Large intestine (tissue), 3 donors: ENCODE results near the gene RABGGTA. TPM values are rescaled to one million over a fixed set of nuclear protein-coding genes. Genes with fewer than 3 reads are reported as not detected.
"Not testable (repeated sequence)": the region's sequence is repeated elsewhere in the genome, so short reads cannot be mapped to it uniquely, and the experiment has no call there.

Source experiments
- DNase-seq, 2 donors: peaks; one replicate each; pipeline versions ENCODE4 v3.0.0 to v3.0.0-alpha.2; 2013
- H3K27ac ChIP-seq: one replicate; pipeline ENCODE4 v1.5.1; 2013; ENCODE audit warnings: low read length
- H3K27me3 ChIP-seq: 2 replicates; pipeline ENCODE4 v1.6.1; 2013; ENCODE audit warnings: low read length; ENCODE audit not compliant: control insufficient read depth, insufficient read depth
- H3K36me3 ChIP-seq: 2 replicates; pipeline ENCODE4 v1.6.1; 2013; ENCODE audit warnings: low read length; ENCODE audit not compliant: control insufficient read depth, insufficient read depth
- H3K4me1 ChIP-seq: one replicate; pipeline ENCODE4 v1.6.1; 2013; ENCODE audit warnings: low read length; ENCODE audit not compliant: control insufficient read depth, insufficient read depth
- H3K4me3 ChIP-seq: one replicate; pipeline ENCODE4 v1.5.1; 2013; ENCODE audit warnings: low read length
- H3K9me3 ChIP-seq: one replicate; pipeline ENCODE4 v1.6.1; 2013; ENCODE audit warnings: mild to moderate bottlenecking, low read depth, low read length, moderate library complexity; ENCODE audit not compliant: control insufficient read depth
- WGBS: methylation state at CpG from one replicate; pipeline ENCODE4 v1.1.5; 2013; ENCODE audit warnings: low lambda C conversion rate; ENCODE audit not compliant: insufficient coverage; 5-methylcytosine and 5-hydroxymethylcytosine counted together
- polyA plus RNA-seq: library from polyadenylated mRNA; unstranded; fragments of 120-200 nt; gene quantifications from one replicate; pipeline ENCODE4 v1.2.1, GENCODE V29; 2013

The RABGGTA gene
- polyA plus RNA-seq, 1 donor = 29.0 TPM

DNA sequence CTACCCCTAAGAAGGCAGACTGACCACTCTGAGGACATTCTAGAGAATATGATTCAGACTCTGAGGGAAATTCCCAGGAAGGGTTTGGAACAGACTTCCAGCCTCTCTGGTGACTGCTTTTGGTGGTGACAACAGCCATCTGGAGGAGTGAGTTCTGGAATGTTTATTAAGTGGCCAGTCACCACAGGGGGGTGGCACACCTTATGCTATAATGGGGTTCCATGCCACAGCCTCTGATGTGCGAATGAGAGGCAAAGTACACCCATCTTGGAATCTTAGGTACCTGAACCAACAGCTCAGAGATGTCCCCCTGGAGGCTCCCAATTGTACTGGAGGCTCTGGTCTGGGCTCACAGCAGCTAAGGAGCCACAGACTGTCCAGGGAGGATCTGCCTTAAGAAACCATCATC lies 19.5 kb downstream of the RABGGTA start:
- Histone ChIP-seq H3K4me3 (no peak overlapping the region), H3K27ac (no peak overlapping the region), H3K9me3 (no peaks in the 10 kb centered on the region), H3K36me3 (peaks cover 5% of the 10 kb centered on the region), H3K27me3 (no peaks in the 10 kb centered on the region), H3K4me1 (peaks cover 13% of the 10 kb centered on the region)
- WGBS = no CpG with 5 or more reads among the region's 1 CpG
- no peak for DNase-seq

DNA sequence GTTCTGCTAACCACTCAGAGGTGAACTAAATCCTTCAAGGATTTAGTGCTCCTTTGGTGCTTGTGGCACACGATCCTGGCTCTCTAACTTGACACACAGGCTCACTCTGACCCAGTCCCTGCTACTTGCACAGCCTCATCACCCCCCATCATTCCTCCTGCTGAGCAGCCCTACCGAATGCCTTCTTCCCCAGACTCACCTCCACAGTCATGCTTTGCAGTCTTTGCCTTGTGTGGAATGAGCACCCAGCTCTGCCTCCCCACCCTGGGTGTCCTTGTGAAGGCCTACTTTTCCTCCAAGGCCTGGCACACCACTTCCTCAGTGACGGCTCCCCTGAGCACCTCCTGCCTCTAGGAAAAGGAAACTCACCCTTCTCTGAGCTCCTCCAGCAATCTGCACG lies 21.0 kb downstream of the RABGGTA start:
- Histone ChIP-seq H3K27me3 (no peaks in the 10 kb centered on the region), H3K4me1 (peaks cover 17% of the 10 kb centered on the region), H3K36me3 (peaks cover 5% of the 10 kb centered on the region), H3K4me3 (no peak overlapping the region), H3K9me3 (no peaks in the 10 kb centered on the region), H3K27ac (no peak overlapping the region)
- WGBS = 55% methylated on average over 2 of the region's 4 CpGs
- DNase-seq = no peak

DNA sequence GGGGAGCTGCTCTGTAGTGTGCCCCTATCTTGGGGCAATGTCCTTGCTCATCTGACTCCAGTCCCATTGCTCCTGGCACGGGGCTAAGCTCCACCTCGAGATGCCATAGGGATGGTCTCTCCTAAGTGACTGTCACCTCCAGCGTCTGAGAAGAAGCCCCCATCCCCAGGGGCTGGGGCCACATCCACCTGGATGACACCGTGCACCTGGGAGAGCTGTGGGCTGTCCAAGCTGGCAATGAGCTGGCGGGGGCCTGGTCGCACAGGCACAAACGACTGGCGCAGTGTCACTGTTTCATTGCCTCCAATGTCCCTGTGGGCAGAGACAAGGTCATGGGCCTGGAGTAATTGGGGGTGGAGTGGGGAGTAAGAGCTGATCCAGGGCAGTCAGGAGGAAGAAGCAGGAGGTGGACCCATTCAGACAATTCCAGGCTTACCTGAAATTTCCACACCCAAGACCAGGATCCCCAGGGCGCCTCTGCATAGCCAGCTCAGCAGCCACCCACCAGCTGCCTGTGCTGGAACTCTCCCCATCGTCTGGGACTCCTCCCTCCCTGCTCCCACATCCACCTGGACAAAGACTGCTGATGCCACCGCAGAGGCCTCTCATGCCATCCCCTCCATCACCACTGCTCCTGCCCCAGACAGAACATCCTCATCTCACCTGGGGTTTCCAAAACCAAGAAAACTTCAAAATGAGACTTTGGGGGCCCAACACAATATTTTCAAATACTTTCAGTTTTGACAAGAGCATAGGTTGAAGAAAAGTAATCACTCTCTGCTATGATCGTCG lies 22.0 kb downstream of the RABGGTA start:
- Histone ChIP-seq H3K4me3 (no peak overlapping the region), H3K27ac (no peak overlapping the region), H3K27me3 (no peaks in the 10 kb centered on the region), H3K36me3 (peaks cover 2% of the 10 kb centered on the region), H3K9me3 (no peaks in the 10 kb centered on the region), H3K4me1 (peaks cover 17% of the 10 kb centered on the region)
- WGBS = 100% methylated on average over 2 of the region's 13 CpGs
- DNase-seq = no peak

DNA sequence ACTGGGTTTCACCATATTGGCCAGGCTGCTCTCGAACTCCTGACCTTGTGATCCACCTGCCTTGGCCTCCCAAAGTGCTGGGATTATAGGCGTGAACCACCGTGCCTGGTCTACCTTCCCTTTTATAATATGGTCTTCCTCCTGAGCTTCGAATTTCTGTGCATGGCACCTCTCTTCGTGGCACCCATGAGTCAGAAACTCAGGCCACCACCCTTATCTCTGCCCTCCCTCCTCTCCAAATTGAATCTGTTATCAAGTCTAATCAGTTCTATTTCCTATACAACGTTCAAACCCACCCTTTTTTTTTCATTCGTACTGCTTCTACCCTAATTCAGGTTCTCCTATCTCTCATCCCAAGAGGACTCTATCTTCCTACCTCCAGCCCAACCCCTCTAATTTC lies 24.0 kb downstream of the RABGGTA start:
- Histone ChIP-seq H3K36me3 (no peaks in the 10 kb centered on the region), H3K9me3 (no peaks in the 10 kb centered on the region), H3K27me3 (no peaks in the 10 kb centered on the region), H3K27ac (peak overlapping the region; percentile 53), H3K4me1 (peaks cover 16% of the 10 kb centered on the region), H3K4me3 (no peak overlapping the region)
- WGBS = 76% methylated on average over 3 of the region's 7 CpGs
- no peak for DNase-seq

DNA sequence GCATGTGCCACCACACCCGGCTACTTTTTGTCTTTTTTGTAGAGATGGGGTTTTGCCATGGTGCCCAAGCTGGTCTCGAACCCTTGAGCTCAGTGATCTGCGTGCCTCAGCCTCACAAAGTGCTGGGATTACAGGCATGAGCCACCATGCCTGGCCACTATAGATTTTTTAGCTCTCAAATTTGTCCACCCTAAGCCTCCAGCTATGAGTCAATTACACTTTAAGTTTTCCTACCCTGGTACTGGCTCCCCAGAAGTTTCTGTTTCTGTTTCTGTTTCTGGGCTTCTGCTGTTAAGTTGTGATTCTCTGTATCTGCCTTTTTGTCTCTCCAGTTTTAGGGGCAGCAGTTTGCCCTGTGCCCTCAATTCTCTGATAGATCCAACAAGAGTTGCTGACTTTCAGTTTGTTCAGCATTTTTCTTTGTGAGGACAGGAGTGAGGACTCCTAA lies 24.6 kb downstream of the RABGGTA start:
- no CpG with 5 or more reads among the region's 3 CpGs for WGBS
- no peaks in the 10 kb centered on the region for H3K9me3 ChIP-seq
- H3K4me3 ChIP-seq = no peak overlapping the region
- peak overlapping the region; percentile 53 for H3K27ac ChIP-seq
- H3K36me3 ChIP-seq = no peaks in the 10 kb centered on the region
- H3K27me3 ChIP-seq = no peaks in the 10 kb centered on the region
- peaks cover 10% of the 10 kb centered on the region for H3K4me1 ChIP-seq
- DNase-seq = peak; percentile 49 to 80

DNA sequence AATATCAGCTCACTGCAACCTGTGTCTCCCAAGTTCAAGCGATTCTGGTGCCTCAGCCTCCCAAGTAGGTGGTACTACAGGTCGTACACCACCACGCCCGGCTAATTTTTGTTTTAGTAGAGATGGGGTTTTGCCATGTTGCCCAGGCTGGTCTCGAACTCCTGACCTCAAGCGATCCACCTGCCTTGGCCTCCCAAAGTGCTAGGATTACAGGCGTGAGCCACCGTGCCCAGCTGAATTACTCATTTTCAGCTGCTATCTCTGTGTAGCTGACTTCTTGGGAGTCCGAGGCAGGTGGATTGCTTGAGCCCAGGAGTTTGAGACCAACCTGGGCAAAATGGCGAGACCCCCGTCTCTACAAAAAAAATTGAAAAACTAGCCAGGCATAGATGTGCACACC lies 26.0 kb downstream of the RABGGTA start:
- not testable (repeated sequence) for H3K36me3 ChIP-seq, H3K4me3 ChIP-seq, H3K27me3 ChIP-seq, H3K27ac ChIP-seq, H3K9me3 ChIP-seq, DNase-seq
- peaks cover 20% of the 10 kb centered on the region for H3K4me1 ChIP-seq
- no CpG with 5 or more reads among the region's 11 CpGs for WGBS

DNA sequence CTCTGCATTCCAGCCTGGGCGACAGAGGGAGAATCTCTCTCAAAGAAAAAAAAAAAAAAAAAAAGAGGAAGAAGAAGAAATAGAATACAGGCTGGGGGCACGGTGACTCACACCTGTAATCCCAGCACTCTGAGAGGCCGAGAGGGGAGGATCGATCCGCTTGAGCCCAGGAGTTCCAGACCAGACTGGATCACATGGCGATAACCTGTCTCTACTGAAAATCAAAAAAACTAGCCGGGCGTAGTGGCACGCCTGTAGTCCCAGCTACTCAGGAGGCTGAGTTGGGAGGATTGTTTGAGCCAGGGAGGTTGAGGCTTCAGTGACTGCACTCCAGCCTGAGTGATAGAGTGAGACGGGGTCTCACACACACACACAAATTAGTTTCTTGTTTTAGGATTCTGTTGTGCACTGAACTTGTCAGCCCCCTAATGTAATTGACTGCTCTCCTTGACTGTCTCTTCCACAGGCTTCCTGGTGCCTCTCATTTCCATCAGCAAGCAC lies 28.0 kb downstream of the RABGGTA start:
- DNase-seq = peak in 1 of 2 donors; percentile 67
- Histone ChIP-seq H3K27ac (peak overlapping the region; percentile 99), H3K4me3 (peak overlapping the region; percentile 70), H3K36me3 (peaks cover 27% of the 10 kb centered on the region), H3K4me1 (peaks cover 24% of the 10 kb centered on the region), H3K27me3 (no peaks in the 10 kb centered on the region), H3K9me3 (no peaks in the 10 kb centered on the region)
- WGBS = no CpG with 5 or more reads among the region's 10 CpGs

DNA sequence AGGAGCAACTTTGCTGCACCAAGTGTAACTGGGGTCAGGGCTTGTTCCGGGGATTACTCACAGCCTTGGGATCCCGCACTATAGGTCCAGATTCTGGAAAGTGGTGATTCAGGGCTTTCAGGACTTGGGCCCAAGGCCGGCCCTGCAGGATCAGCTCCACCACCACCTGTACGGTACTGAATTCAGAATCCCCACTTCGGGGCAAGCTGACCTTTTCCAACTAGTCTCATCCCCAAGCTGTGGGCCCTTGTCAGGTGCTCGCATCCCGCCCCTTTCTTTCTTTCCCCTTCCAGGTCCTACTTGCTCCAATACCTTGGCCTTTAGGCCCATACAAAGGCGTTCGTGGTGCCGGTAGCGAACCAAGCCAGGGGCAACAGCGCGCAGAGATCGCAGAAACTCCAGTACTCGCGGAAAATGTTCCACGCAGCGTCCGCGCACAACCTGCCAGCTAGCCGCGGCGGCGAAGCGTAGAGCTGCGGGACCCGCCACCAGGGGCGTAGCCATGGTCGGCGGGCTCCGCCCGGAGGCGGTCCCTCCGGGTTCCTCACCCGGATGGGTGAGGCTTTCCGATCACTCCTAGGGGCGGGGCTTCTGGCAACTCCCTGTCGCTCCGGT lies 29.5 kb downstream of the RABGGTA start:
- Histone ChIP-seq H3K4me3 (peak overlapping the region; percentile 70), H3K36me3 (peaks cover 41% of the 10 kb centered on the region), H3K27ac (peak overlapping the region; percentile 99), H3K9me3 (no peaks in the 10 kb centered on the region), H3K4me1 (peaks cover 23% of the 10 kb centered on the region), H3K27me3 (no peaks in the 10 kb centered on the region)
- no CpG with 5 or more reads among the region's 39 CpGs for WGBS
- DNase-seq = peak in 1 of 2 donors; percentile 94

DNA sequence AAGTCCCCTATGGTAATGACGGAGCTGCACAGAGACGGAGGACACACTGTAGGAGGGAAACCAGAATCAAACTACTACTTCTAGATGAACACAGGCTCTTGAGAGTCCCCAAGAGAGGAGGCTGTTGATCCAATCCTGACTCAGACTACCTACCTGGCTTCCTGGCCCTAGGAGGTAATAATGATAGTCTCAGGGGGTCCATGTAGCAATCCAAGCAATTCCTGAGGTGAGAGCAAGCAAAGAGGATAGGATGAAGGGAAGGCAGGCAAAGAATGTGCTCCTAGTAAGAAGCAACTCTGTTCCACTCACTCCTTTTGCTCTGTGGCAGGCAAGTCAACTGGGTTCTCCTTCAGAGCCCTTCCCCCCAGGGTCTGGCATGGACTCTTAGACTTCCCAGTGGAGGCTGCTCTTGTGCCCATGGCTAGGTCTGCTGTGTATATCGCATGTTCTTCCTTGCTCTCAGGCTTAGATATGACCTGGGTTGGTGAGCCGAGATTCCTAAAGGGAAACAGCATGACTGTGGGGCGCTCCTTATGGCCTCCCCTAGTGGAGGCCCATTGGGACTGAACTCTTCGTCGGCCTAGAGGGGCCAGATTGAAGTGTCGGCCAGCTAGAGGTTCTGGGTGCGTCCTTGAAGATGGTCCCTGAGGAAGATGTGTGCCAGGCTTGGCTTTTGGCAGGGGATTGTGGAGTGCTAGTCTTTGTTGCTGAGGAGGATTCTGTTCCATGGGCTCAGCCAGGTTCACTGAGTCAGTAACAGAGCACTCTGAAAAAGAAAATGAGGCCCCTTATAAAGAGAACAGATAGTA lies 31.1 kb downstream of the RABGGTA start:
- Histone ChIP-seq H3K4me1 (peaks cover 18% of the 10 kb centered on the region), H3K4me3 (no peak overlapping the region), H3K27ac (no peak overlapping the region)

DNA sequence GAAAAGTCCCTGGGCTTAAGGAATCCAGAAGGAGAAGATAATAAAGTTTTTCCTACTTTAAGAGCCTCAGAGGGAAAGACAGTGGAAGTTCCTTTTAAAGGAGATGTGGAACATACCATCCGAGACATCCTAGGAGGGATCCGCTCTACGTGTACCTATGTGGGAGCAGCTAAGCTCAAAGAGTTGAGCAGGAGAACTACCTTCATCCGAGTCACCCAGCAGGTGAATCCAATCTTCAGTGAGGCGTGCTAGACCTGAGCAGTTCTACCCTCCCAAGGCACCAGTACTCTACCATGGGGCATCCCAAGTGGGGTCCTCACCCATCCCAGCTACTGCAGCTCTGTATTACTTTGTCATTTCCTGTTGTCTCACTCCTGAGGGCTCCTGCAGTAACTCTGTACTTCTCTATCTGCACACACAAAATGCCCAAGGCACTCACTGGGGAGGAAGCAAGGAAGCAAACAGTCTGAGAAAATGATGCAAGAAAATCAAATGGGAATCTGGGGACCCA lies 32.8 kb downstream of the RABGGTA start:
- Histone ChIP-seq H3K27me3 (no peaks in the 10 kb centered on the region), H3K4me3 (no peak overlapping the region), H3K27ac (no peak overlapping the region), H3K9me3 (no peaks in the 10 kb centered on the region), H3K4me1 (peaks cover 19% of the 10 kb centered on the region), H3K36me3 (peaks cover 61% of the 10 kb centered on the region)
- no CpG with 5 or more reads among the region's 5 CpGs for WGBS
- DNase-seq = no peak

More for the DNA sequence above, 31.1 kb downstream of the RABGGTA start:
- no CpG with 5 or more reads among the region's 9 CpGs for WGBS
- Histone ChIP-seq H3K36me3 (peaks cover 57% of the 10 kb centered on the region), H3K27me3 (no peaks in the 10 kb centered on the region), H3K9me3 (no peaks in the 10 kb centered on the region)
- no peak for DNase-seq
